NCI-H2029 treated with DMSO at 0.1 percent for 48 hours (cell line): ENCODE data around the gene FAM227B.
"Not testable (repeated sequence)": the region's sequence is repeated elsewhere in the genome, so short reads cannot be mapped to it uniquely, and the experiment has no call there.

ENCODE experiments used
- DNase-seq: peaks from one replicate; lab custom pipeline; 2025; lab: John Stamatoyannopoulos, UW

The FAM227B gene

GRCh38 chr15:49436751-49437150 is 183.9 kb downstream of the FAM227B start:
- DNase-seq = no peak

- no peak for DNase-seq
Measured at GRCh38 chr15:49435174-49435573, 185.4 kb downstream of the FAM227B start.

- no peak for DNase-seq
Measured at GRCh38 chr15:49430046-49430445, 190.6 kb downstream of the FAM227B start.

GRCh38 chr15:49428409-49429095 is 192.1 kb downstream of the FAM227B start:
- DNase-seq = no peak

GRCh38 chr15:49427372-49427771 is 193.2 kb downstream of the FAM227B start:
- no peak for DNase-seq

- DNase-seq = no peak
Measured at GRCh38 chr15:49424954-49425353, 195.7 kb downstream of the FAM227B start.

- no peak for DNase-seq
Measured at GRCh38 chr15:49423901-49424550, 196.6 kb downstream of the FAM227B start.

GRCh38 chr15:49423021-49423420 is 197.6 kb downstream of the FAM227B start, which contains the start of gene FGF7:
Gene FGF7 (plus strand): TSS chr15:49423242. CDS start chr15:49424298, 1,056 bp downstream.
- no peak for DNase-seq

- DNase-seq = peak; percentile 8
Measured at GRCh38 chr15:49421991-49422390, 198.6 kb downstream of the FAM227B start.

- no peak for DNase-seq
Measured at GRCh38 chr15:49418811-49419210, 201.8 kb downstream of the FAM227B start.

- DNase-seq = no peak
Measured at GRCh38 chr15:49415638-49416037, 205.0 kb downstream of the FAM227B start.

GRCh38 chr15:49415149-49415548 is 205.5 kb downstream of the FAM227B start:
- DNase-seq = no peak

GRCh38 chr15:49412797-49413196 is 207.8 kb downstream of the FAM227B start:
- DNase-seq = no peak

- no peak for DNase-seq
Measured at GRCh38 chr15:49410641-49411040, 210.0 kb downstream of the FAM227B start.

GRCh38 chr15:49406352-49407118 is 214.1 kb downstream of the FAM227B start:
- no peak for DNase-seq

- DNase-seq = not testable (repeated sequence)
Measured at GRCh38 chr15:49402515-49403296, 217.9 kb downstream of the FAM227B start.

- DNase-seq = no peak
Measured at GRCh38 chr15:49387471-49387870, 233.1 kb downstream of the FAM227B start.

GRCh38 chr15:49383266-49383665 is 237.4 kb downstream of the FAM227B start:
- DNase-seq = no peak

- DNase-seq = no peak
Measured at GRCh38 chr15:49382394-49382793, 238.2 kb downstream of the FAM227B start.

- DNase-seq = no peak
Measured at GRCh38 chr15:49380912-49381311, 239.7 kb downstream of the FAM227B start.

GRCh38 chr15:49379996-49380395 is 240.6 kb downstream of the FAM227B start:
- no peak for DNase-seq

- no peak for DNase-seq
Measured at GRCh38 chr15:49372366-49372765, 248.3 kb downstream of the FAM227B start.
